ENCODE data around the gene GLA.

DNA sequence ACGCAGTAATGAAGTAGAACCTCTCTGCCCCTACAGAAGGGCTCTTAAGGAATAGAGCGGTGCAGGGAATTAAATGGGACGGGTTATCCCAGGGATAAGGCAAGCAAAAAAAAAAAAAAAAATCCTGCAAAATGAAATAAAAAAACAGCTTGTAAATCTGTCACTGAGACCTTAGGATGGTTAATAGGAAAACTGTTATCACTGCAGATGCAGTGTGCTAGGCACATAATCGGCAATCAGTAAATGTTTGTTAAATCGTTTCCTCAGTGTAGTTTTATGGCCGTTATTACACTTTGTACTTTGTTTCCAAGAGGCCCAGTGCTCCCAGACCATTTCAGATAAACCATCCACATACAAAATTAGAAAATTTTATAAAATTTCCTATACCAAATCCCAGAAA, 1.3 kb upstream of the GLA start:
- TF ChIP-seq EEA1 (CRISPR knock-in tag; IDR thresholded peaks at IDR 0.05; ENCODE audit: borderline replicate concordance) (no peak), ZFP82 (CRISPR knock-in tag; IDR thresholded peaks at IDR 0.05; ENCODE audit: borderline replicate concordance) (no peak), POLR2AphosphoS5 (IDR thresholded peaks at IDR 0.05; ENCODE audit: low read depth, low read length) (no peak), NAIF1 (CRISPR knock-in tag; IDR thresholded peaks at IDR 0.05; ENCODE audit: borderline replicate concordance) (no peak), NR2C2 (CRISPR knock-in tag; IDR thresholded peaks at IDR 0.05; ENCODE audit: borderline replicate concordance) (no peak)

All from HepG2 (cell line).